ENCODE data around the gene ABCC4. TPM values are rescaled to one million over a fixed set of nuclear protein-coding genes. Genes with fewer than 3 reads are reported as not detected.

The ABCC4 gene
- total and polyA plus RNA-seq, 5 donors, result 1.2 to 5.8 (median 4.4) TPM

GRCh38 chr13:95025116-95025515 lies 276.1 kb downstream of the ABCC4 start:
- ATAC-seq (peak in 1 of 2 donors; percentile 25), DNase-seq (no peak)
- H3K9me3 ChIP-seq (ENCODE audit: control insufficient read depth, low read length), result no peaks in the 10 kb centered on the region
- intact Hi-C loops (cut with DNase I), result no loop called here
- H3K27me3 ChIP-seq (ENCODE audit: control insufficient read depth, insufficient read depth), result no peaks in the 10 kb centered on the region
- 100% methylated on average over 1 of the region's 1 CpG for WGBS
- no peak overlapping the region for H3K4me3 ChIP-seq (ENCODE audit: low read length)
- no peaks in the 10 kb centered on the region for H3K4me1 ChIP-seq (ENCODE audit: control insufficient read depth, insufficient read depth, low read length)
- H3K27ac ChIP-seq (ENCODE audit: low read length), result no peak overlapping the region

DNA sequence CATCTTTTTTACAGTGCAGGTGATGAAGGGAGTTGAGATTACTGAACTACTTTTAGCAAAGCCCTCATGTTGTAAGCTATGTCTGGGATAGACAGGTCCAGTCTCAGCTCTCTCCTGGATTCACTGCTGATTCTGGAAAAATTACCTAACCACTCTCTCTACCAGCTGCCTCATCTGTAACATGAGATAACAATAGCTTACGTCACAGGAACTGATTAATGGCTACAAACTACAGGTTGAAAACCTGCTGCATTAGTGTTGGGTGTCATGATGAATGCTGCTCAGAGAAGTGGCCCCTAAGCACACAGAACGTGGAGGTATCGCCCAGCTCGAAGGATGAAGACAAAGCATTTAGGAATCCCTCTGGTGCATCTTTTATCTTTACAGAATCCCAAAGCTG lies 277.8 kb downstream of the ABCC4 start:
- no peaks in the 10 kb centered on the region for H3K4me1 ChIP-seq (ENCODE audit: control insufficient read depth, insufficient read depth, low read length)
- 58% methylated on average over 4 of the region's 4 CpGs for WGBS
- H3K9me3 ChIP-seq (ENCODE audit: control insufficient read depth, low read length), result no peaks in the 10 kb centered on the region
- H3K27ac ChIP-seq (ENCODE audit: low read length), result no peak overlapping the region
- H3K4me3 ChIP-seq (ENCODE audit: low read length), result no peak overlapping the region
- no peak for ATAC-seq
- intact Hi-C loops (cut with DNase I), result no loop called here
- H3K27me3 ChIP-seq (ENCODE audit: control insufficient read depth, insufficient read depth), result no peaks in the 10 kb centered on the region
- DNase-seq, result no peak

GRCh38 chr13:95020298-95020987 lies 280.8 kb downstream of the ABCC4 start:
- no peak for ATAC-seq
- intact Hi-C loops (cut with DNase I), result no loop called here
- 91% methylated on average over 6 of the region's 6 CpGs for WGBS

DNA sequence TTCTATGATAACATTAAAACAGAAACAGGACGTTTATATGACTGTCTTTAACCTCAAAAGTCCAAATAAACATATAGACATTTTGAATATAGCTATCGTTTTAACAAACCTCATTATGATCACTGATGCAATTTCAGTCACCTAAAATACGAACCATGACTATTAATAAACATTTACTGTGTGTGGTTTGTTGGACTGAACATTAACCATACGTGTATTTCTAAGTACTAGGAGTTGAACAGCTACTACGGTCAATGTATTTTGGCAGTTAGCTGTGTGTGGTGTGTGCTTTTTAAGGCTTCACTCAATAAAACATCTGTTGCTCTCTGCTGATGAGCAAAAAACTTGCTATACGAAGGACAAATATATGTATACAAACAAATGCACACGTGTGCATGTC lies 281.4 kb downstream of the ABCC4 start:
- intact Hi-C loops (cut with DNase I), result no loop called here
- ATAC-seq, result no peak
- WGBS, result 74% methylated on average over 7 of the region's 7 CpGs

More at GRCh38 chr13:95020298-95020987, 280.8 kb downstream of the ABCC4 start:
- Histone ChIP-seq H3K4me1 (ENCODE audit: control insufficient read depth, insufficient read depth, low read length) (no peaks in the 10 kb centered on the region), H3K27me3 (ENCODE audit: control insufficient read depth, insufficient read depth) (no peaks in the 10 kb centered on the region), H3K27ac (ENCODE audit: low read length) (no peak overlapping the region), H3K9me3 (ENCODE audit: control insufficient read depth, low read length) (no peaks in the 10 kb centered on the region), H3K4me3 (ENCODE audit: low read length) (no peak overlapping the region)
- DNase-seq, result no peak

DNA sequence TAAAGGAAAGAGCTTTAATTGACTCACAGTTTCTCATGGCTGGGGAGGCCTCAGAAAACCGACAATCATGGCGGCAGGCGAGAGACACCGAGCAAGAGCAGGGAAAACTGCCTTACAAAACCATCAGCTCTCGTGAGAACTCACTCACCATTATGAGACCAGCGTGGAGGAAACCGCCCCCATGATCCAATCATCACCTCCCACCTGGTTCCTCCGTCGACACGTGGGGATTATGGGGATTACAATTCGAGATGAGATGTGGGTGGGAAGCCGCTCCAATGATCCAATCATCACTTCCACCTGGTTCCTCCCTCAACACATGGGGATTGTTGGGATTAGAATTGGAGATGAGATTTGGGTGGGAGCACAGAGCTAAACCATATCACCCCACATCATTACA lies 293.9 kb downstream of the ABCC4 start:
- ATAC-seq (no peak), DNase-seq (no peak)
- WGBS, result 81% methylated on average over 12 of the region's 12 CpGs
- H3K4me1 ChIP-seq (ENCODE audit: control insufficient read depth, insufficient read depth, low read length), result no peaks in the 10 kb centered on the region
- no peaks in the 10 kb centered on the region for H3K9me3 ChIP-seq (ENCODE audit: control insufficient read depth, low read length)
- intact Hi-C loops (cut with DNase I), result no loop called here
- H3K27ac ChIP-seq (ENCODE audit: low read length), result no peak overlapping the region
- H3K27me3 ChIP-seq (ENCODE audit: control insufficient read depth, insufficient read depth), result no peaks in the 10 kb centered on the region
- no peak overlapping the region for H3K4me3 ChIP-seq (ENCODE audit: low read length)

More for the DNA sequence above, 281.4 kb downstream of the ABCC4 start:
- Histone ChIP-seq H3K9me3 (ENCODE audit: control insufficient read depth, low read length) (no peaks in the 10 kb centered on the region), H3K27me3 (ENCODE audit: control insufficient read depth, insufficient read depth) (no peaks in the 10 kb centered on the region), H3K4me1 (ENCODE audit: control insufficient read depth, insufficient read depth, low read length) (no peaks in the 10 kb centered on the region), H3K27ac (ENCODE audit: low read length) (no peak overlapping the region), H3K4me3 (ENCODE audit: low read length) (no peak overlapping the region)
- DNase-seq, result no peak

GRCh38 chr13:95005300-95005699 lies 296.0 kb downstream of the ABCC4 start:
- Histone ChIP-seq H3K27me3 (ENCODE audit: control insufficient read depth, insufficient read depth) (no peaks in the 10 kb centered on the region), H3K27ac (ENCODE audit: low read length) (no peak overlapping the region), H3K9me3 (ENCODE audit: control insufficient read depth, low read length) (no peaks in the 10 kb centered on the region), H3K4me3 (ENCODE audit: low read length) (no peak overlapping the region), H3K4me1 (ENCODE audit: control insufficient read depth, insufficient read depth, low read length) (no peaks in the 10 kb centered on the region)
- intact Hi-C loops (cut with DNase I), result no loop called here
- no peak for ATAC-seq
- no peak for DNase-seq

- Histone ChIP-seq H3K9me3 (ENCODE audit: control insufficient read depth, low read length) (no peaks in the 10 kb centered on the region), H3K4me3 (ENCODE audit: low read length) (no peak overlapping the region), H3K27ac (ENCODE audit: low read length) (no peak overlapping the region), H3K4me1 (ENCODE audit: control insufficient read depth, insufficient read depth, low read length) (no peaks in the 10 kb centered on the region), H3K27me3 (ENCODE audit: control insufficient read depth, insufficient read depth) (no peaks in the 10 kb centered on the region)
- WGBS, result 6% methylated on average over 41 of the region's 41 CpGs
- DNase-seq (no peak), ATAC-seq (no peak)
- intact Hi-C loops (cut with DNase I), result no loop called here
These were observed 298.0 kb downstream of the ABCC4 start for GRCh38 chr13:95003019-95003813.

GRCh38 chr13:95002126-95002525 lies 299.1 kb downstream of the ABCC4 start:
- 90% methylated on average over 8 of the region's 8 CpGs for WGBS
- H3K27me3 ChIP-seq (ENCODE audit: control insufficient read depth, insufficient read depth), result no peaks in the 10 kb centered on the region
- no peak overlapping the region for H3K27ac ChIP-seq (ENCODE audit: low read length)
- intact Hi-C loops (cut with DNase I), result no loop called here
- H3K9me3 ChIP-seq (ENCODE audit: control insufficient read depth, low read length), result no peaks in the 10 kb centered on the region
- H3K4me1 ChIP-seq (ENCODE audit: control insufficient read depth, insufficient read depth, low read length), result no peaks in the 10 kb centered on the region
- H3K4me3 ChIP-seq (ENCODE audit: low read length), result no peak overlapping the region
- DNase-seq (no peak), ATAC-seq (no peak)

GRCh38 chr13:94999871-95000270 lies 301.4 kb downstream of the ABCC4 start:
- no peak overlapping the region for H3K4me3 ChIP-seq (ENCODE audit: low read length)
- no peak for DNase-seq
- ATAC-seq, result no peak
- intact Hi-C loops (cut with DNase I), result no loop called here
- no peak overlapping the region for H3K27ac ChIP-seq (ENCODE audit: low read length)
- H3K9me3 ChIP-seq (ENCODE audit: control insufficient read depth, low read length), result no peaks in the 10 kb centered on the region
- 30% methylated on average over 2 of the region's 2 CpGs for WGBS
- no peaks in the 10 kb centered on the region for H3K27me3 ChIP-seq (ENCODE audit: control insufficient read depth, insufficient read depth)
- no peaks in the 10 kb centered on the region for H3K4me1 ChIP-seq (ENCODE audit: control insufficient read depth, insufficient read depth, low read length)

DNA sequence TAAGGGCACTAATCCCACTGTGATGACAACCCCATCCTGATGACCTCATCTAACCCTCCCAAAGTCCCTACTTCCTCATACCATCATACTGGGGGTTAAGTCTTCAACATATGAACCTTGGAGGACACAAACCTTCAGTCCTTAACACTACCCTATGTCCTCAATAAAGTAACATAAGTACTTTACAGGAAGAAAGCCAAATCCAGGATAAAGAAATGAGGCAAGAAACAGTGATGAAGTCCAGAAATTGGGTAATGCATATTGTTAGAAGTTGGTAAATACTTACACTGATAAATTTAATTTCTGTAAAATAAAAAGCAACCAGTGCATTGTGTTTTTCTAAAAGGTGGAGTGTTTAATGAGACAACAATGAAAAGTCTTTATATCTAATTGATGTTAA lies 304.1 kb downstream of the ABCC4 start:
- H3K27ac ChIP-seq (ENCODE audit: low read length), result no peak overlapping the region
- no peak for DNase-seq
- H3K4me3 ChIP-seq (ENCODE audit: low read length), result no peak overlapping the region
- intact Hi-C loops (cut with DNase I), result no loop called here
- no peaks in the 10 kb centered on the region for H3K9me3 ChIP-seq (ENCODE audit: control insufficient read depth, low read length)
- no peak for ATAC-seq
- H3K27me3 ChIP-seq (ENCODE audit: control insufficient read depth, insufficient read depth), result no peaks in the 10 kb centered on the region
- H3K4me1 ChIP-seq (ENCODE audit: control insufficient read depth, insufficient read depth, low read length), result no peaks in the 10 kb centered on the region

- Histone ChIP-seq H3K27ac (ENCODE audit: low read length) (no peak overlapping the region), H3K27me3 (ENCODE audit: control insufficient read depth, insufficient read depth) (no peaks in the 10 kb centered on the region), H3K9me3 (ENCODE audit: control insufficient read depth, low read length) (no peaks in the 10 kb centered on the region), H3K4me1 (ENCODE audit: control insufficient read depth, insufficient read depth, low read length) (no peaks in the 10 kb centered on the region), H3K4me3 (ENCODE audit: low read length) (no peak overlapping the region)
- WGBS, result 71% methylated on average over 1 of the region's 1 CpG
- intact Hi-C loops (cut with DNase I), result no loop called here
- DNase-seq (no peak), ATAC-seq (no peak)
These were observed 304.8 kb downstream of the ABCC4 start for GRCh38 chr13:94996445-94996844.

Data from right cardiac atrium (tissue), 5 donors.